NCI-H2227 (cell line): ENCODE measurements around the gene JADE3.
A peak's percentile ranks its signal among the peaks of the same experiment; 100 is the strongest.

Experiments
- DNase-seq: peaks from one replicate; lab custom pipeline; 2025; ENCODE audit not compliant: unreplicated experiment; lab: John Stamatoyannopoulos, UW

The JADE3 gene

DNA sequence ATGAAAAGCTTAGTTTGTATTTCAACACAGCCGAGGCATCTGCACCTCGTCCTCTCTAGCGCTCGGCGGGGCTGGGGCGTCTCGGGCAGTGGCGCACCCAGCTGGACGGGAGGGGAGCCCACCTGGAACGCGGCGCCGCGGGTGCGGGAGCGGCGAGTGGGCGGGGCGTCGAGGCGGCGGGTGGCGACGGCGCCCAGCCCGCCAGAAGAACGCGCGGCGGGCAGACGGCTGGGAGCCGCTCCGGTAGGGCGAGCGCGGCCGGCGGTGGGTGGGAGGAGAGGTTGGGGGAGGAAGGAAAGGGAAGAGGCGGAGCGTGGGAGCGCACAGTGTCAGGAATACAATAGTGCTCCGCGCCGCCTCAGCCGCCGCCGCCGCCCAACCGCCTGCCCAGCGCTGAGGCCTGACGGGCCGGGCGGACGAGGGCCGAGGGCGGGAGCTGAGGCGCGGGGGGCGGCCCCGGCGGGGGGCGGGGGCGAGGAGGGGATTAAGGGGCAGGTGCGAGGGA, at the start of gene JADE3:
JADE3 (plus strand) TSS at position 324 of the 505 bp plus-strand sequence. CDS start 72,474 bp downstream, outside the sequence.
- DNase-seq = peak; percentile 92

DNA sequence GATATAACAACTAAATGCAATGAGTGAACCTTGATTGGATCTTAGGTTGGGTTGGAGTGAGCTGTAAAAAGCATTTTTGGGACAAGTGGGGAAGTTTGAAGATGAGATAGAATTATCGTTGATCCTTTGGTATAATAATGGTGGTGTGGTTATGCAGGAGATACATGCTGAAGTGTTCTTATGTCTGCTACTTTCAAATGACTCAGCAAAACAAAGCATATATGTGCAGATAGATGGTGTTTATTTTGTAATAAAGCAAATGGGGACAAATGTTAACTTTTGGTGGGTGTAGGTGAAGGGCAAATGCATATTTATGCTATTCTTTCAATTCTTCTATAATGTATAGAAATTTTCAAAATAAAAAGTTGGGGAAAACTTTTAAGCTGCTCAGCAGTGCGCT, 49.1 kb upstream of the JADE3 start:
- DNase-seq = no peak

DNA sequence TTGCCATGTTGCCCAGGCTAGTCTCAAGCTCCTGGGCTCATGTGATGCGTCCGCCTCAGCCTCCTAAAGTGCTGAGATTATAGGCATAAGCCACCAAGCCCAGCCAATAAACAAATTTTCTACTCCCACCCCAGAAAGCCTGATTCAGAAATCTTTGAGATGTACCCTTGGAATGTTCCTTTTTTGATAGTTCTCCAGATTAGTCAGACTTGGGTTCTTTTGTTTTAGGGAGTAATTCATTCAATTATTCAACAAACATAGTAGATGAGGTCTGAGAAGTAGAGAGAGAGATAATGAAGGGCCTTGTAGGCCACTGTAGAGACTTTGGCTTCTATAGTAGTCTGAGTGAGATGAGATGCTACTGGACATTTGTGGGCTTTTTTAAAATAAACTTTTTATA, 47.6 kb upstream of the JADE3 start:
- no peak for DNase-seq

DNA sequence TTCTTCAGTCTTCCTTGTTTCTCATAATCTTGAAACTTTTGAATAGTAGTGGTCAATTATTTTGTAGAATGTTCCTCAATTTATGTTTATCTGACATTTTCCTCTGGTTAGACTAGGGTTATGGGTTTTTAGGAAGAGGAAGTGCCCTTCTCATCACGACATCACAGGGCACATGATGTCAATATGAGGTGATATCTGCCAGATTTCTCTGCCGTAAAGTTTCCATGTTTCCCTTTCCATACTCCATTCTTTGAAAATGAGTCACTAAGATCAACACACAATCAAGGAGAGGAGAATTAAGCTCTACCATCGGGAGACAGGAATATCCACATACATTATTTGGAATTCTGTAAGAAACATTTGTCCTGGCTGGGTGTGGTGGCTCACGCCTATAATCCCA, 46.9 kb upstream of the JADE3 start:
- no peak for DNase-seq

DNA sequence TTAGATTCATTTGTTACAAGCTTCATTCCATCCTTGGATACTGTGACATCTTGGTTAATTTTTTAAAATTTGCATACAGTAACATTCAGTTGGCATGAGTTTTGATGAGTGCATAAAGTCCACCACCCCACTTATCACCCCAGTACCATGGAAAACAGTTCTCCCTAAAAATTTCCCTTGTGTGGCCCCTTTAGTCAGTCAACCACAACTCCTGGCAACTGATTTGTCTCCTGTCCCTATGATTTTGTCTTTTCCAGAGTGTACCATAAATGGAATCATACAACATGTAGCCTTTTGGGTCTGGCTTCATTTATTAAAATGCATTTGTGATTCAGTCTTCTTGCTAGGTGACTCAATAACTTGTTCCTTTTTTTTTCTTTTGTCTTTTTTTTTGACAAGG, 45.5 kb upstream of the JADE3 start:
- DNase-seq = no peak

DNA sequence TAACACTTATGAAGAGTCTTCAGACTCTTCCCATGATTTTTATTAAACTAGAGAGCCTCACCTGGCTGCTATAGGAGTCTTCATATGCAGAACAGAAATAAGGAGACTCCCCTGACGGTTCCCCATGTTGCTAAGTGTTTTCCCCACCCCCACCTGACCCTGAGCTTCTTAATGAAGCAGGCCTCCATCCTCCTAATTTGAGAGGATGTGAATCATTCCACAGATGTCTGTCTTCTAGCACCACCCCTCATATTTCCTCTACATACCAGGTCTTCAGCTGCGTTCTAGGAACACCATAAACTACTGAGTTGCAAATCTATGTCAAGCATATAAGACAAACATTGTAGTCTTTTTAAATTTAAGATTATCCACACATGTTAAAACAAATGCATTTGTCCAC, 38.5 kb upstream of the JADE3 start:
- no peak for DNase-seq

DNA sequence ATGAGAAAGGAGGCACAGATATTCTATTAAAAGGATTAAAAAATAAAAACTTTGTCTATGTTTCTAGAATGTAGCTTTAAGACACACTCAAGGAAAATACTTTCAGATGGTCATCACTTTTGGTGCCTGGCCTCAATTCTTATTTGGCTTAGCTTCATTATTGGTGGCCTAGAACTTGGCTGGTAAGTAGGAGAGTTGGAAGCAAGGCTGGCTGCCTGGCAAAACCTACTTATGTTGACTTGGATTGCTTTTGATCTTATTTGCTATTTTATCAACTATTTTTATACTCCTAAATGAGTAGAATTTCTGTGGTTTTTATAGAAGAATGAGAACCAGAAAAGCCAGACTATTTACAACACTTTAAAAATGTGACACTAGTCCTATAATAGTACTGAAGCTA, 35.3 kb upstream of the JADE3 start:
- DNase-seq = no peak

DNA sequence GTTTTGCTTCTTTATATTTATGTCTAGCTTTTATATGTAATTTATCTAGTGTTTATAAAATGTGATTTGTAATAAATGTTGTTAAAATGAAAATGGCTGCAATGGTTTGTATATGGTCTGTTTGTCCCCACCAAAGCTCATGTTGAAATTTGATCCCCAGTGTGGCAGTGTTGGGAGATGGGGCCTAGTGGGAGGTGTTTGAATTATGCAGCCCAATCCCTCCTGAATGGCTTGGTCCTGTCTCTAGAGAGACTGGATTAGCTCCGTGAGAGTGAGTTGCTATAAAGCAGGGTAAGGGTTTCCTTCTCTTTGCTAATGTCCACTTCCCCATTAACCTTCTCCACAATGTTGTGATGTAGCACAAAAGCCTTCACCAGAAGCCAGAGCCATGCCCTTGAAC, 30.0 kb upstream of the JADE3 start:
- DNase-seq = no peak

DNA sequence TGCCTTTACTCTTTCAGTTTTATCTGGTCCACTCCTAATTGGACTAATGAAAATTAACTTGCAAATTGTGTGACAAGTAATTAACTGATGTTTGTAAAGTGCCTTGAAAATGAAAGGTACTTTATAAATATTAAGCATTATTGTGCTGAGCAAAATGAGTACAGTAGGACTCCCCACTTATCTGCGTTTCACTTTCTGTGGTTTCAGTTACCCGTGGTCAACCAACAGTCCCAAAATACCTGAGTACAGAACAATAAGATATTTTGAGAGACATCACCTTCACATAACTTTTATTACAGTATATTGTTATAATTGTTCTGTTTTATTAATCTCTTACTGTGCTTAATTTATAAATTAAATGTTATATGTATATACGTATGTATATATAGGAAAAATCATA, 27.4 kb upstream of the JADE3 start:
- DNase-seq = no peak

DNA sequence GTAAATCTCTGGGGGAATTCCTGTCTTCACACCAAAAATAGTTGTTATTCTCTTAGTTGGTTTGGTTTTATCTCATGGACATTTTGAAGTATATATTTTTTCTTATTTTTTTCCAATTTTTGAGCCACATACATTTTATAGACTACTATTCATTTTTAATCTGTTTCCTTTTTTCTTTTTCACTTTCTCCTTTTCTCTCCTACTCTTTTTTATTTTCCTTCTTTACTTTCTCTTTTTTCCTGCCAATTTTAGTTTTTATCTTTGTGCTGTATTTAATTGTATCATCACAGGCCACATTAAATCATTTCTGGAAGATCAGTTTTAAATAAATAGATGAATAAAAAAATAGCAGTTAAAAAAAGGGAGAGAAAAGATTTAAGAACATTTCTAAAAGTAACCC, 14.0 kb upstream of the JADE3 start:
- DNase-seq = no peak

DNA sequence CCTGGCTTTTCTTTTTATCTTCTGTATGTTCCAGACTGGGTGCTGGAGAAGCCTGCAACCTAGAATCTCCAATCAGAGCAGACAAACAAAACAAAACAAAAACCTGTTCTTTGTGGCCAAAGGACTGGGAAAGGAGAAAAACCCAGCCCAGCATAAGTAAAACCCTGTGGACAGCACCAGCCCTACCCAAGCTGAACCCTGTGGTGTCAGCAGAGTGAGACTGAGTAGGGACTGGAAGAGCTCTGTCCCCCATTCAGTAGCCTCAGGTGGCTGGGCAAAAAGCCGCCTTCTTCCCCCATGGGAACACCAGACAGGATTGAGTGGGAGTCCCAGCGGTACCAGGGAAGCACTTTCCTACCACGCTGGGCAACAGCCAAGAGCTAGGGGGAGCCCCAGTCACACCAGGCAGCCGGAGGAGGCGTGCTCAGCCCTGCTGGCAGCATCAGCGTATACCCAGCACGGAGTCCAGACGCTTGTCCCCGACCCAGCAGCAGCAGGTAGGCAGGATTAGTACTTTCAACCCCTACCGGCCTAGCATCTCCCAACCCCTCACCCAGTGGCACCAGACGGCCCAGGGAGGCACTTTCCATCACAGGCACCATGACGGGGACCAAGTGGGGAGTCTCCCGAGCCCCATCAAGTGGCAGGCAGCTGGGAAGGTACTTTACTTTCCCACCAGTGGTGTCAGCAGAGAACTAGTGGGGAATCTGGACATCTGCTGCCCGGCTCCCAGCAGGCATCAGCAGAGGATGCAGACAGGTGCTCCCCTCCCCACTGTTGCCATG, 8.6 kb upstream of the JADE3 start:
- DNase-seq = peak; percentile 85

DNA sequence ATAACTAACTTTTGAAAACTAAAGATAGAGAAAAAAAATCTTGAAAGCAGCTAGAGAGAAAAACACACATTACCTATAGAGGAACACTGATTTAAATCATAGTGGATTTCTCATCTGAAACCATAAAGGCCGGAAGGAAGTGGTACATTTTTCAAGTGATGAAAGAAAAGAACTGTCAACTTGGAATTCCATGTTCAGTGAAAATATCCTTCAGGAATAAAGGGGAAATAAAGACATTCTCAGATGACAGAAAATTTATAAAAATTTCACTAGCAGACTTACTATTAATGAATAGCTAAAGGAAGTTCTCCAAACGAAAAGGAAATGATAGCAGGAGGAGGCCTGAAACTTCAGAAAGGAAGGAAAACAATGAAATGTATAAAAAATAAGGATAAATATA, 7.6 kb upstream of the JADE3 start:
- DNase-seq = no peak

DNA sequence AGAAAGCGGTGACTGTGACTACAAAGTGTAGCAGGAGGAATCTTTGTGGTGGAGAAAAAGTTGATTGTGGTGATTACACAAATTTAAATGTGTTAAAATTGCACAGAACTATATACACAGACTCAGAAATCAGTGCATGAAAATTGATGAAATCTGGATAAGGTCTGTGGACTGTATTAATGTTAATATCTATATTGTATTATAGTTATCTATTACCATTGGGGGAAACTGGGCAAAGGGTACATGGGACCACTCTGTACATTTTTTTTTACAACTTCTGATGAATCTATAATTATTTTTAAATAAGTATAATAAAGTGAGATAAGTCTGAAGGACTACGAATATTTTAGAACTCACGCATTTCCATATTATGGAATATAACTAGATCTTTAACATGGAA, 1.8 kb upstream of the JADE3 start:
- no peak for DNase-seq

DNA sequence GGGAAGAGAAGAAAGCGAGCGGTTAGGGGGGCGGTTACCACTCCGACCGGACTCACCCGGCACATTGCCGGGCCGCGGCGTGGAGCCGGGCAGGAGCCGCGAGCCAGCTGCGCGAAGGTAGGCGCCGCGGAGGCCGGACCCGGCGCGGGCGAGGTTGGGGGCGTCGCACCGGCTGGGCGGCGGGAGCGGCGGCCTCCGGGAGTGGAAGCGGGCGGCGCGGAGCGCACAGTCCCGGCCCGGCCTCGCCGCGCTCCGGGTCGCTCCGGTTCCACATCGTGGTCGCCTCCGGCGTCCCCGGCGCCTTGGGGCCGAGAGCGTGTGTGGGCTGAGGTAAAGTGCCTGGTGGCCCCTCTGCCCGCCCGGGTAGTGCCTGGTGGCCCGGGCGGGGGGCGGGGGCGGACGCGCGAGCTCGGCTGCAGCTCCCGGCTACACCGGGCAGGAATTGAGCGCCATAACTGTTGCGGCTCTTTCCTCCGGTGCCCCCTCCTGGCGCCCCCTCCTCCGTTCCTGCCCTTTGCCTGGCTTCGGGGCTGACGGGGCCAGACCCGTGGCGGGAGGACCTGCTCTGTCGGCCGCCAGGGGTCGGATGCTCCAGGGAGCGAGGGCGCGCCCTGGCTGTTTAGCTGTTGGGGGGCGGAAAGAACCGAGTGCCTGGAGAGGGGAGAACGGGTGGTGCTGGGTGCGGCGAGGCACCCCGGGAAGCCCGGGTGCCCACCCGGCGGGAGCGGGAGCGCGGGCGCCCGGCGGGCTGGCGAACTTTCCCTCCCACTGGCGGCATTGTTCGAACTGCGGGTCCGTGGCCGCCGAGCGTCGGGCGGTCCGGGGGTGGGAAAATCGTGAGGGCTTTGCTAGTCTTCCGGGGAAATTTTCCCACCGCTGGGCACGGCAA, 626 bp downstream of the JADE3 start:
- DNase-seq = peak; percentile 62

DNA sequence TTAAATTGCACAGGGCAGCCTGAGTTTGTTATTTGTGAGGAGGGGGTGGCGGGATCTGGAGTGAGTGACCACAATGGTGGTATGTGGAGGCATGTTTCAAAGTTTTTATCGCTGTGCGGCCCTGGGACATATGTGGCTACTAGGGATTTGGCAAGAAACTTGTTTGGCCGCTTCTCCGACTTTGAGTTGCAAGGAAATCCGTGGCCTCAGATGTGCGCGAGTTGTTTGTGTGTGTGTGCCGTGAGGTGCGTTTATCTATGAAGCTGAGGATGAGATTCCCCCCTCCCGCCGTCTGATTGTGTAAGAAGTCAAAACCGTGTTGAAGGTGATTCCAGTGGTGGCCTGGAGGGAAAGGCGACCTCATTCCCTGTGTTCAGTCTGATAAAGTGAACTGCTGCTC, 1.4 kb downstream of the JADE3 start:
- peak; percentile 24 for DNase-seq

DNA sequence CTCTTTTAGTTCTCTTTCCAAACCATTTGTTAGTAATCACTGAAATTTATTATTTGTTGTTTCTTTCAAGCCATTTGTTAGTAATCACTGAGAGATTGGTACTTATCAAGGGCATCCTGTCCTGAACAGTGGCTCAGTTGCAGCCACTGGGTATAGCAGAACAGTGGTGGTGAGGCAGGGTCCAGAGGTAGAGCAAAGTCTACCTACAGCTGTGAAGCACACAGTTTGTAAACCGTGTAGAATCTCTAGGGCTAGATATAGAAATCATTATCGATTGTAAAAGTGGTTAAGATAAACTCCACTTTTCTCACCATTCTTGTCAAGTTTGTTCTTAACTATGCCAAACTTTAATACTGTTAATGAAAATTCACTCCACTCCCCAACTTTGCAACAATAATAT, 4.1 kb downstream of the JADE3 start:
- no peak for DNase-seq

DNA sequence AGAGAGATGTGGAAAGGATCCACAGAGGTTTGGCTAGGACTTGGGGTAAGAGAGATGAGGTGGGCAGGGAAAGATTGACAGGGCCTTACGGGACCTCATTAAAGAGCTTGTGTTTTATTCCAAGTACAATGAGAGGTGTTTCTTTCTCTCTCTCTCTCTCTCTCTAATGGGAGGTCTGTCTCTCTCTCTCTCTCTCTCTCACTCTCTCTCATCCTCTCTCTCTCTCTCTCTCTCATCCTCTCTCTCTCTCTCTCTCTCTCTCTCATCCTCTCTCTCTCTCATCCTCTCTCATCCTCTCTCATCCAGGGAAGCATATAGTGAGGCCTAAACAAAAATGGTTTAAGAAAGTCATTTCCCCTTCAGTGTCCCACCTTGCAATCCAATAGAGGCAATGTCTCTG, 5.4 kb downstream of the JADE3 start:
- DNase-seq = no peak

DNA sequence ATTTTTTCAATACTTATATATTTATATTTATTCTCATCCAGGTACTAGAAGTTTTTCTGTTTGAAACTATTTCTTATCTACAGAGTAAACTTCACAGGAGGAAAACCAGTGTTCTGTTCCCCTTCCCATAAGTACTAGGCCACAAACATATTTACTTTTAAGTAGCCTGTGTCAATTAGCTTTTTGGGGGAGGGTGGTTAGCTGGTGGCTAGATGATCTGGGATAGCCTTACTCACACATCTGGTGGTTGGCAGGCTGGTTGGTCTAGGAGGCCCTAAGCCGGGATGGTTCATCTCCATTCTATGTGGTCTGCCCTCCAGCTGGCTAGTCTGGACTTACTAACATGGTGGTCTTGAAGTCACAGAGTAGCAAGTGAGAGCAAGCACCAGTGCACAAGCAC, 6.2 kb downstream of the JADE3 start:
- no peak for DNase-seq

DNA sequence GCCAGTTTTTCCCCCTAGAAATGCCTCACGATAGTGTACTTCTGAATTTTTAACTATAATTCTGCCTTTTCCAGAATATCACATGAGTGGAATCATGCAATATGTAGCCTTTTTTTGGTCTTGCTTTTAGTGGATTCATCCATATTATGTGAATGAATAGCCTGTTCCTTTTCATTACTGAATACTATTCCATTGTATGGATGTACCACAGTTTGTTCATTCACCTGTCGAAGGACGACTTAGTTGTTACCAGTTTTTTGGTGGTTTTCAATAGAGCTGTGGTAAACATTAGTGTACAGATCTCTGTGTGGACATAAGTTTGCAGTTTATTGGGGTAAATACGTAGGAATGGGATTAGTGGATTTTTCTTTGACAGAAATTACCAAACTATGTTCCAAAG, 8.0 kb downstream of the JADE3 start:
- no peak for DNase-seq

DNA sequence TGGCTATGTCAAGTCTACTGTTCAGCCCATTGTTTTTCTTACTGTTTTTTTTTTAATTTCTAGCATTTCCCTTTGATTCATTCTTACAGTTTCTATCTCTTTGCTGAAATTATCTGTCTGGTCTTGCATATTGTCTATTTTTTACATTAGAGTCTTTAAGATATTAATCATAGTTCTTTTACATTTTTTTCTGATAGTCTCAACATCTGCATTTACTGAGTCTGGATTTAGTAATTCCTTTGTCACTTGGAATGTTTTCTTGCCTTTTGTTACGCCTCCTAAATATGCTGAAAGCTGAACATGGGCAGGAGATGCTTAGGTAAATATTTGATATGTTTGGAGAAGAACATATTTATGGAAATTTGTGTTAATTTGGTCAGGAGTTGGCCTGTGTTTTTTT, 10.4 kb downstream of the JADE3 start:
- DNase-seq = no peak

DNA sequence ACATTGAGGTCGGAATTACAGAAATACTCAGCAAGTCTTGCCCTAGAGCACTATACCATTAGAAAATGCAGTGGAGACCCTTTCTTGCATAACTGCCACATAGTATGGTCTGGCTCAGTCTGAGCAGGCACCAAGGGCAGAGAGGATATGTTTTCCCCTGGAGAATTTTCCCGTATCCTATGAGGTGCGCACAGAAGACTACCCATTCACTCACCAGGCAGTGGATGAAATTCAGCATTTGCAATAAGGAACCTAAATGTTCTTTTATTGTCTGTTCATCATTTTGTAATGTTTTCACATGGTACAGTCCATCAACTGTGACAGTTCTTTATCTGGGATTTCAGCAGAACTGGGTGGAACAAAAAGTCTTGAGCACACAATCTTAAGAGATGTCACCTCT, 15.5 kb downstream of the JADE3 start:
- DNase-seq = no peak
